Uterine smooth muscle cell (primary cell): ENCODE measurements around the gene SP5. TPM values are rescaled to one million over a fixed set of nuclear protein-coding genes. Genes with fewer than 3 reads are reported as not detected.

ENCODE experiments used
- total RNA-seq: library from RNA; depleted of rRNA; stranded (reverse); fragments of >200 nt; gene quantifications from 2 replicates; pipeline ENCODE4 v1.2.3, GENCODE V29; 2014

The SP5 gene
- total RNA-seq: not detected in 2 replicates

GRCh38 chr2:170715062-170715931 lies at the start of gene SP5:
TSS of gene SP5 (plus strand) at chr2:170715337. CDS start at chr2:170715513, 176 bp downstream.

Other genes starting within 250 kb of the SP5 start
- gene ERICH2, start 55.0 kb downstream of the SP5 start, total RNA-seq: 0.33 and 1.6 TPM in 2 replicates
- gene GAD1, start 101.5 kb downstream of the SP5 start, total RNA-seq: not detected in 2 replicates
- gene GORASP2, start 213.9 kb downstream of the SP5 start, total RNA-seq: 36.2 and 39.0 TPM in 2 replicates